HG03175 (cell line): ENCODE data around the gene CMSS1.
"Not testable (repeated sequence)": the region's sequence is repeated elsewhere in the genome, so short reads cannot be mapped to it uniquely, and the experiment has no call there.

Experiments
- ATAC-seq: cut with Tn5 transposase; IDR thresholded peaks from one replicate; pipeline ENCODE4 v1.9.1; 2021; ENCODE audit warnings: mild to moderate bottlenecking, moderate library complexity; ENCODE audit not compliant: unreplicated experiment

The CMSS1 gene

DNA sequence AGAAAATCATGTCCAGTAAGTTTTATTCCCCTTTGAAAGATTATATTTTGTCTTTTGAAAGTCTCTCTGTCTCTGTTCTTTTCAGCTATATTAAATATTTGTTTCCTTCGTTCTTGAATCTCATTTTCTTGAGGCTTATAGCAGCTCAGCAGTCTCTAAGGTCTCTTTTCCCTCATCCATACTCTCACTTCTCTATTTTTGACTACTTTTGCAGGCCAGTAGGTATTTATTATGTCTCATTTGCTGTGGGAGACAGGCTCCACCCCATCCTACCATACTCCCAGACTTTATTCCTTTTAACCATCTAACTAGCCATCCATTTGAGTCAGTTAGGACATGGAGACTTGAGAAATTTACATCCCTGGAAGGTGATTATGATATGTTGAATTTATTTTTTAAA, 225.6 kb downstream of the CMSS1 start:
- ATAC-seq: no peak

DNA sequence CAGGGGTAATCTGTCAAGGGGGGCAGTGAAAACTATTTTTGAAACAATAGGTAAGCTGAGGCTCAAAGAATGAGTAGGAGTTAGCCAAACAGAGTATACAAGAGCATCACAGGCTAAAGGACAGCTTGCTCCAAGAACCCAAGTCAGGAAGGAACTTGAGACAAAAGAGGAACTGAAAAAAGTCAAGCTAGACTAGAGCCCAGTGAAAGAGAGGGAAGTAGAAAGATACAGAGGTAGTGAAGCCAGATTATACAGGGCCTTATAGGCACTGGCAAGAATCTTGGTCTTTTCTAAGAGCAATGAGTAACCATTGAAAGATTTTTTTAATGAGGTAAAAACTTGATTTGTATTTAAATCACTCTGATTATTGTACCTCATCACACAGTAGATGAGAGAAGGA, 226.7 kb downstream of the CMSS1 start:
- peak; percentile 81 for ATAC-seq

DNA sequence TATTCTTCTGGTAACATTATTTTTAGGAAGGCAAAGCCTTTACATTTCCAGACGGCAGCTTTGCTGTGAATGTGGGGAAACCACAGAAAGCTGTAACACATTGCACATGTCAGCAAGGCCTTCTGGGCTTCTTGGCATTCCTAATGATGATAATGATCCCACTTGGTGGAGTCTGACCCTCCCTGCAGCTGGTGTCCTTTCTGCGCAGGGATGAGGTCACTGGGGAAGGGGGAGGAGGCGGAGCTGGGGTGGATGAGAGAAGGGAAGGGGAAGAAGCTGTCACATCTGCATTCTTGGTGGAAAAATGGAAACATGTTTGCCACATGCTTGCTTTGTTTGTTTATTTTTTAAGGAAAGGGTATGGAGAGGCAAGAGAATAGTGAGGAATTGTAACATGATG, 228.0 kb downstream of the CMSS1 start:
- ATAC-seq: no peak

DNA sequence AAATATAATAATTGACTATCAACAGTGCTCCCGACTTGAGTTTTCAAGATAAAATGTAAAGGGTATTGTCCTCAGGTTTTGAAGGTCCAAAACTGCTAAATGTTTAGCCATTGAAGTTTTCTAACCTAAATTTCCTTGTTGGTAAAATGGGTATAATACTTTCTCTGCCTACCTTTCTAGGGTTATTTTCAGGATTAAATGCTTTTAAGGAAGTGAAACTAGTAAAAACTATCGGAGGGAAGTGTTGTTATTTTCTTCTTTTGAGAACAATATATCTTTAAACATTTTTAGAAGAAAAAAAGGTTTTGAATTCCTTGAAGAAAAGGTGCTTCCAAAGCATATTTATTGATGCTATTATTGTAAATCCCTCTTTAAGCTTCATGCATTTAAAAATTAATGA, 229.3 kb downstream of the CMSS1 start:
- ATAC-seq: no peak

DNA sequence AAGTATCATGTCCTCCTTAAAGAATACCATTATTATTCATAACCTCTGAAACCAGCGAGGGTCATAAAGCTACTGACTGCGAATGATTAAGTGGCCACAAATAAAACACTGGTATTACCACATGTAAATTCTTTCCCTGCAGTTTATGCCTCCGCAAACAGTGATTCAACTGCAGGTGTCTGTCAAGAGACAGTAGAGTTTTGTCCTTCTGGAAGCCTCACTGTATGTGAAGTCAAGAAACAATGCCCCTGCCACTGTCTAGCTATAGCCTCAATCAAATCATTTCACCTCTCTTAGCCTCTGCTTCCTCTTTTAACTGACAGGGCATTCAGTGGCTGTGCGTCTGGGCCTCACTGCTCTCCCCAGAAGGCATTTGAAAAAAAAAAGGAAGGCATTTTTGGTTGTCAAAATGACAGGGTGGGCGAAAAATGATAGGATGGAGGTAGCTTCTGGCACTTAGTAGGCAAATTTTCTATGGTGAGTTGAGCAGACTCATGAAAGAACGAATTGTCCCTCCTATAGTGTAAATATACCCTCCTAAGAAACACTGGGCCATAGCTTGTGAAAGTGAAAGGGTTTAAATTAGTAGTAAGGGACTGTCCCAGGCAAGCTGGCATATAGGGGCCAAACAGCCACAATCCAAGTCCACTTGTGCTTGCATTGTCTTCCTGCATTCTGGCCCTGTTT, 229.9 kb downstream of the CMSS1 start:
- ATAC-seq: peak; percentile 83

DNA sequence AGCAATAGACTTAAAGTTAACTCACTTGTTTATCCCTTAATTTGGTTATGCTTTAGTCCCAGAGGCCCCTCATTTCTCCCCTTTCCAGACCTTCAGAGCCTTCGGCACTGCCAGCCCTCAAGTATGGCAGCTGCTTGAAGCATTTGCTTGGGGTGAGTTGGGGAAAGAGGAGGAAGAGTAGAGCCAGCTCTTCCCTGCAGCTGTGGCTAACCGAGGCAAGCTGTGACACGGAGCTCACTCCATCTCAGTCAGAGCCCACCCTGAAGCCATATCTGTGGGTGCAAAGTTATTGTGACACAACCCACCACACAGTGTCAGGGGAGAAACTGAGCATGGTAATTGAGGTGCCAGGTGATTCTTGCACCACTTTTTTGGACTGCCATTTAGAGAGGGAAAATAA, 230.6 kb downstream of the CMSS1 start:
- ATAC-seq: no peak

DNA sequence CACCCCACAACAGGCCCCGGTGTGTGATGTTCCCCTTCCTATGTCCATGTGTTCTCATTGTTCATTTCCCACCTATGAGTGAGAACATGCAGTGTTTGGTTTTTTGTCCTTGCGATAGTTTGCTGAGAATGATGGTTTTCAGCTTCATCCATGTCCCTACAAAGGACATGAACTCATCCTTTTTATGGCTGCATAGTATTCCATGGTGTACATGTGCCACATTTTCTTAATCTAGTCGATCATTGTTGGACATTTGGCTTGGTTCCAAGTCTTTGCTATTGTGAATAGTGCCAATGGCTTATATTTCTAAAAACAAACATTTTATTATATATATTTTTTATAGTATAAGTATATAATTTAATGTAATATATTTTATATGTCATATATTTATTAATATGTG, 233.9 kb downstream of the CMSS1 start:
- ATAC-seq: not testable (repeated sequence)

DNA sequence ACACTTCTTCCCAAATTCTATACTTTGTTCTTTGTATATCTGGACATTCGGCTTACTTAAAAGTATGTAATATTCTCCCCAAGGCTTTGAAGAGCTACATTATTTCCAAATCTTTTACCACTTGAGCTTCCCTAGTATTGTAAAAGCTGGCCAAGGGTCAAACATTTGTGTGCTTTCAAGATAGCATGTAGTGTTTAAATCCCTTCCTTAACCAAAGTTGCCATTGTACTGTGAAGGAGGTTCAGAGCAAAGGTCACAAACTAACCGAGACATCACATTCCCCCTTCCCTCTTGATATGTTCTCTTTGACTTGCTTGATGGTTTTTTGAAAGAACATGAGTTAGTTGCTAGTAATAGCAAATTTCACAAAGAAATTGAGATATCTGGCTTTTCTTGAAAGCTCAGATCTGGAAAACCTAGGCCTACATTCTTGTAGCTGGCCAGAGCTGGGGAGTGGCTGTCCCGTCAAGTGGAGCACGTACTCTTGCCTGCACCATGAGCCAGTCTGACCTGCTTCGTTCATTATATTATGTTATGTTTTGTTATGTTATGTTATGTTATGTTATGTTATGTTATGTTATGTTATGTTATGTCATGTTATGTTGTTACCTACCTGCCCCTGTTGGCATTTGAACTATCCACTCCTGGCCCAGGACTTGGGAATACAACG, 236.4 kb downstream of the CMSS1 start:
- ATAC-seq: no peak

DNA sequence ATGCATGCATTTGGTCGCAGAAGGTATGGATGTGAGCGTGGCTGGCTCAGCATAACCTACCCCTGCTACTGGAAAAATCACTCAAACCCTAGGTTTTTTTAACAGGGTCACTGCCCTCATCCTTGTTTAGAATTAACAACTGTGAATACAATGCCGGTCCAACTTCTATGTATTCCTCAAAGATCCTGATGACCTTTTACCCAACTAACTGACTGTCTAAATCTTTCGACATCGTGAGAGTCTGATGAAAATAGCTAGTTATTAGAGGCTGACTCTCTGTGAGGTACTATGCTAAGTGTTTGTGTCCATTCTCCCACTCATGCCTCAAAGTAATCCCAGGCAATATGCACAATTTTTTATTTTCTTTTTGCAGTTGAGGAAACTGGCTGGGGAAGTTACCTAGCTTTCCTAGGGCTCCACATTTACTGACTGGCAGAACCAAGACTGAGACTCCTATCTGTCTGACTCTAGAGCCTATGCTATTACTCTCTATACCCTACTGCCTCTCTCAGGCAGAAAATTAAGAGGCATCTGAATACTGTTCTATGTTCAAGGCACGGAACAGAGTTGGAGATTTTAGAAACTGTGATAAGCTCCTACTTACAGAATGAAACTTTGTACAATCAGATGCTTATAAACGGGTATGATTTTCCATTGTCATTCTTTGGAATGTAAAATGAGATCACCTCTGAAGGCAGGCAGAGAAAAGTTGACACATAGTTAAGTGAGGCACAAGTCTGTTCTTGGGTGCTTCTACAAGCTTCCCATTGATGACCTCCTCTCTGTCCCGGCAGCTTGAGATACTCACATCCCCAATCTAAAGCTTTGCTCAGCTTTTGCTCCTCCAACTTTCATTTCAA, 240.3 kb downstream of the CMSS1 start:
- no peak for ATAC-seq

DNA sequence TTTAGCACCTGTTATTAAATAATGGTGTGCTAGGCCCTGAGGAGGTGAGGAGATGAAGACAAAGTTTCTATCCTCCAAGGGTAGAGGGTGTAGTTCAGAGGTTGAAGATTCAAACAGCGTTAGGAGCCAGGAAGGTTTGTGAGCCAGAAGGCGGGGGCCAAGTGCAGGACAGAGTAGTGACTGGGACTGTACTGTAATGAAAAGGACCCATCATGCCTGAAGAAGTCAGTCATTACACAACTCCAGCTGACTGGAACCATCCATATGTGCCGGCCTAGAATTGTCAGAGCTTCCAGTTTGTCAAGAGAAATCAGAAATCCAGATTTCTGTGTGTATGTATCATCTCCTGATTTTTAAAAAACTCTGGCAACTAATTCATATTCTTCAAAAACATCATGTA, 241.8 kb downstream of the CMSS1 start:
- ATAC-seq: no peak

DNA sequence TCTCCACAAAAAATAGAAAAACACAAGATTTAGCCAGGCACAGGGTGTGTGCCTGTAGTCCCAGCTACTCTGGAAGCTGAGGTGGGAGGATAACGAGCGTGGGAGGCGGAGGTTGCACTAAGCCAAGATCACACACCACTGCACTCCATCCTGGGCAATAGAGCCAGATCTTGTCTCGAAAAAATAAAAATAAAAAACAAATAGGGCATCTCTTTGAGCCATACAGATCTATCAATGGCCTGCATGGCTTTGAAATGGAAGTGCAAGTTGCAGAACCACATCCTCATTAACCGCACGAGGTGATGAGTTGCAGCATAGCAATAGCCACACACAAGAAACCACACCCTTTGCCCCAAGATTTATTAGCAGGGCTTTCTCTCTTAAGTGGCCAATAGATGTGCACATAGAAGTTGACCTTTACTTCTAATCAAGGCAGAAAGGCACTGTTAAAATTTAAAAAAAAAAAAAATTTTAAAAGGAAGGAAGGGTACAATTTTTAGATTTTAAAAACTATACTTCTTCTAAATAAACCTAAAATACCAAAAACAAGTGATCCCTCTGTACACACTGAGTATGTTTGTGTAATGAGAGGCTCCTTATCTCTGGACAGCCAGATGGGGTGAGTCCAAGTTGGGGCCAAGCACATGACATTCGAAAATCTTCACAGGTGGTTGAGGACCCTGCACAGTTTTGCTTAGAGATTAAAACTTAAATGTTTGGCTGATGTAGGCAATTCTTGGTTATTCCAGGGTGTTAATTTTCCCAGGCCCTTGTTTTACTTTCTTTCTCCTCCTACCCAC, 243.2 kb downstream of the CMSS1 start:
- ATAC-seq: peak; percentile 81

DNA sequence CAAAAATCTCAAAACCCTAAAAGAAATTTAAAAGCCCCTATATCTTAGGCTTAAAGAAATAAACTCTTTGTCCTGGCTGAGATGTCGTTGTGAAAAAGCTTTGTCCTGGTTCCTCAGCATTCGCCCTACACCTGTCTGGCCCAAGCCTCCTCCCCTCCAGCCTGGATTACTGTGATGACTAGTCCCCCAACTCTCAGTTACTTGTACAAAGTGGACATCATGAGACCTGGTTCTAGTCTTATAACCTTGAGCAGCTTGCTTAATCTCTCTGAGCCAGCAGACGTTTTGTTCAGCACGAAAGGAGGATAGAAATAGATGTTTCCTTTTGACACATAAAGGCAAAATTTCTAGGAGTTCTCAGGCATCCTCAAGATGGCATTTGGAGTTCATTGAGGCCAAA, 245.0 kb downstream of the CMSS1 start:
- ATAC-seq: no peak

DNA sequence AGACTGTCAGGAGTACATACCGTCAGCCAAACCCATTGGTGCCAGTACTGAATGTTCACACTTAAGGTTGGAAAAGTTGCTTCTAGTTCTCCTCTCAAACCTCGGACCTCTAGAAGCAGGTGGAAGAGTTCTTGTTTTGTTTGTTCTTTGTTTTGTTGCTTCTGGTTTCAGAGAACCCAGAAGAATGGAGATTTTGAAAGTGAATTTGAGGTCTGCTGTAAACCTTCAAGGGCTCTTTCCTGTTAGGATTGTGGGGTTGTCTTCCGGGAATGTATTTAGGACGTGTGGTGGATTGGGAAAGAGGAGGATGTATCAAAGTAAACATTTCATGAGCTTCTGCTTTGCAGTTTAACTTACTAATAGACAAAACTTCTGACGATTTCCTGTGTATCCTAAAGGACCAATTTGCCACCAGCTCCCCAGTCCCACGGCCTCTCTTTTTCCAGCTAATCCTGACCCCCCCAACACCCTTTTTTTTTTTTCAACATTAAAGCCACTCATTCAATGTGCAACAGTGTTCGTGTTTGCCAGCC, 246.3 kb downstream of the CMSS1 start:
- no peak for ATAC-seq

DNA sequence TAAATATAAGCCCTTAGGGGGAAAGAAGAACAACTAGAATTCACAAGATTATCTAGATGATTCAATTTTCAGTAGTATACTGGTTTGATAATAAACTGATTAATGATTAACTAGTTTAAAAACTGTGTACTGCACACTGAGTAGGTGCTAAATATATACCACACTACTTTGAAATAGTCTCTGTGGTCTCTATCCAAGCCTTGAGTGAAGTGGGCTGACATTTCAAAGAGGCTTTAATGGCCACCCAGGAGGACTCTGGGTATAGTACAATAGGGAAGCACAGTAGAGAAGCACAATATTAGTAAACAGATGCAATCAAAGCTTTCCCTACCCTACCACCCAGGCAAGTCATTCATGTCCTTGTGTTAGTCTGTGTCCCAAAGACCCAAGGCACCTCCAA, 249.9 kb downstream of the CMSS1 start:
- ATAC-seq: no peak

DNA sequence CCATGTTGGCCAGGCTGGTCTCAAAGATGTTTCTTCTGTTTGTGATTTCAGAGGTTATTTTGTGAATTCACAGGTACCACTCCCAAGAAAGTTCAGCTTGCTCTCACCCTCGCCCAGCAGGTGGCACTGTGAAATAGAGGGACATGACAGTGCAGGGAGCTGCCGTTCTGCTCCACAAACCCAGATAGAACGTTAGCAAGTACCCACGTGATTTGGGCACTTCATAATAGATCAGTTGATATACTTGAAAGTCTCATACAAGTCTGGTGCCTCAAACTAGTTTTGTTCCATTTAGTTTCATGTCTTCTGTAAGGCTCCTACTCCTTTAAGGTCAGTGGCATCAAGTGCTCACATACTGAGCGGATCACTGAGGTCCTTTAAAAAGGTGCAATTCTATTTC, 251.2 kb downstream of the CMSS1 start:
- ATAC-seq: peak; percentile 77

DNA sequence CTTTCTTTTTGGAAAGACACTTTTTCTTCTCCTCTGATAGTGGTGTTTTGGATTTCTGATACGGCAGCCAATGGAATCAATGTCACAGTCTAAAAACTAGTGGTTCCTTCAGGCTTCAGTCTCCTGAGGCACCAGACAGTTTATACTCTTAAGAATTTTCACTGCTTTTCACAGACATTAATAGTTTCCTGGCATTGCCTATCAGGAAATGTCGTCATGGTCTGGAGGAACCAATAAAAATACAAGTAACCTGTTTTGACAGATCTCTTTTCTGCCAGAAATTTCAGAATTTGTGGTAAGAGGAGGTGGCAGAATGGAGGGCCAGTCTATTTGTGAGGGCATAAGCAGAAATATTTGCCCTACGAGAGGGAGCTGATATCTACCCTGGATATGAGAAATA, 251.8 kb downstream of the CMSS1 start:
- no peak for ATAC-seq

DNA sequence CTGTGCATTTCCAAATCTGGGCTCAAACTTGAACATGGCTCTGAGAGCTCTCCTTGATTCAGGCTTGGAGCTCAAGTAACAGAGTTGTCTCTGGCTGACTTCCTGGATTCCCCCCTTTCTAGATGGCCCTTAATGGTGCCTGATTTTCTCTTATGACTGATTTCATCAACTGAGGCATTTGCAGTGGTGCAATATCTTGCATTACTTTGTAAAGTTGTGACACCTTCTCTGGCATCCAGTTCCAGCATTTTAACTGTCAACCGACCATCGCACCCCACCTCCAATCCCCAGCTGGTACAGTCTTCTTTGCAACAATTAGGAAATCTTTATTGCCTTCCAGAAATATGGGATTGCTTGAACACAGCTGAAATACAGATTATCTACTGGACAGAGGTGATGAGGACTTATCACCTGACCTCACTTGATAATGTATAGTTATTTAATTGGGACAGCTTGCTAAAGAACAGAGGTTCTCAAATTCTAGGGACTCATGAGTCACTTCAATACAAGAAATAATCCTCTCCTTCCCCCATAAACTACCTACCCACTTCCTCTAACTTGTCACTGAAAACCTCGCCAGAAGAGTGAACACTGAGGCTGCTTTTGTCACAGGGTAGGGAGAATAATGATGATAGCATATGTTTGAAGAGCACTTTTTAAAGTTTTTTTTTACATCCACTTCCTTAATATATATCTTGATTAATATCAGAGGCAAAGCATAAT, 254.8 kb downstream of the CMSS1 start:
- ATAC-seq: peak; percentile 59

DNA sequence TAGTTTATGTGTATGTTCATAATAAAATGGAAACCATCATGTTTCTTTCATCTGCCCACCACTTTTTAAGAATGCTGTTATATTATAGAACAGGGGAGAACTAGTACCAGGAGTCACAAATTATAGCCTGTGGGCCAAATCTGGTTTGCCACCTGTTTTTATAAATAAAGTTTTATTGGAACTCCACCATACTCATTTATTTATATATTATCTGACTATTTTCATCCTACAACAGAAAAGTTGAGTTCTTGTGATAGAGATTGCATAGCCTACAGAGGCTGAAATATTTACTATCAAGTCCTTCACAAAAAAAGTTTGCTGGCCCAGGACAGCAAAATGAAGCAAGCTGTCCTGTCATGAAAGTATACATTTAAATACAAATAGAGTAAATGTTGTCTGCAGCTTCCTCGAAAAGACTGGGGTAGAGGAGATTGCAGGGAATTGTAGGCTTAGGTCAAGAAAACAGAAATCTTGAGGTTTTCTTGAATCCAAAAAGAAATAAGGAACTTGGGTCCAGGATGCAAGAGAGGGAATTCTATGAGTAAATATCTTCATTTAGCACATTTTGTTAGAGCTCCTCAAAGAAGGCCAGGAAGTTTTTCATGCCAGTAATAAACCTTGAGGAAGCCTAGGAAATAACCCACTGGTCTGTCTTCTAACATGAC, 255.5 kb downstream of the CMSS1 start:
- ATAC-seq: no peak

DNA sequence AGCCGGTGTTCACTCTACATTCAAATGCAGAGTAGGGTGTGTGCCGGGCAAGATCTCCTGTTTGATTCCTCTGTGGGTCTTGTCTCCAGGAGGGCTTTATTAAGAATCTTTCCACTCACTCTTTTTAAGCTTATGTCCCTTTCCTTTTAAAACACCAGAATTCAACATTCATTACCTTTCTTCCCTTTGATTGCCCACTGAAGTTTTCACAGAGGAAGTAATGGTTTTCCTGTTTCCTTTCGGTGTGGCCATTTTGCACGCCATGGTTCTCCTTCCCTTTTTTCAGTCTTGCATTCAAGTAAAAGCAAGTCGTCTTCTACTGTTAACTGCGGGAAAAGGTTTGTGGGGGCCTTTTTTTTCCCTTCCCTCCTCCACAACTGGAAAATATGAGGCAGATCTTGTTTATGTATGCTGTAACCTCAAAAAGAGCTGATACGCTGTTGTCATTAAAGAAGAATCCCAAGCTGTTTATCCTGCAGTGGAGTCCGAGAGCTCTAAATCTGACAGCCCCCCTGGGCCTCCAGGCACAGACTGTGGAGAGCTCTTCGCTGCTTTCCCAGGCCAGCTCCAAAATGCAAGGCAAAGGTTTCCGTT, 256.1 kb downstream of the CMSS1 start:
- no peak for ATAC-seq
